Karpas-422 (cell line): ENCODE measurements around the gene CDH15. TPM values are rescaled to one million over a fixed set of nuclear protein-coding genes. Genes with fewer than 3 reads are reported as not detected.

ENCODE experiments used
- DNase-seq: peaks from one replicate; pipeline ENCODE4 v3.0.0-alpha.2; 2015
- H2AFZ ChIP-seq: fragments of 200-600 bp; sonication (generic); 2 replicates; pipeline ENCODE4 v1.6.1; 2014; ENCODE audit warnings: antibody characterized with exemption, low read length, mixed read lengths
- H3K27ac ChIP-seq: fragments of 200-600 bp; sonication (generic); 2 replicates; pipeline ENCODE4 v1.5.1; 2014; ENCODE audit warnings: mild to moderate bottlenecking, low read length, moderate library complexity
- H3K27me3 ChIP-seq: fragments of 200-600 bp; sonication (generic); 2 replicates; pipeline ENCODE4 v1.6.1; 2014; ENCODE audit warnings: low read length, mixed read lengths
- H3K36me3 ChIP-seq: fragments of 200-600 bp; sonication (generic); 2 replicates; pipeline ENCODE4 v1.6.1; 2014; ENCODE audit warnings: low read length, mixed read lengths; ENCODE audit not compliant: insufficient read depth
- H3K4me1 ChIP-seq: fragments of 200-600 bp; sonication (generic); 2 replicates; pipeline ENCODE4 v1.6.1; 2014; ENCODE audit warnings: mild to moderate bottlenecking, low read length, mixed read lengths
- H3K4me2 ChIP-seq: fragments of 200-600 bp; sonication (generic); 2 replicates; pipeline ENCODE4 v1.6.1; 2014; ENCODE audit warnings: low read length, low read depth, mild to moderate bottlenecking; ENCODE audit not compliant: poor library complexity, severe bottlenecking
- H3K4me3 ChIP-seq: fragments of 200-600 bp; sonication (generic); 2 replicates; pipeline ENCODE4 v1.5.1; 2014; ENCODE audit warnings: mild to moderate bottlenecking, antibody characterized with exemption, low read length, mixed read lengths
- H3K79me2 ChIP-seq: fragments of 200-600 bp; sonication (generic); 2 replicates; pipeline ENCODE4 v1.6.1; 2014; ENCODE audit warnings: mild to moderate bottlenecking, low read length, mixed read lengths
- H3K9ac ChIP-seq: fragments of 200-600 bp; sonication (generic); 2 replicates; pipeline ENCODE4 v1.6.0; 2014; ENCODE audit warnings: low read length
- H3K9me2 ChIP-seq: fragments of 200-600 bp; sonication (generic), shearing (Covaris generic); replicated peaks from 2 replicates; pipeline ENCODE4 v1.6.0; 2014; ENCODE audit warnings: mild to moderate bottlenecking, low read length, moderate library complexity; ENCODE audit not compliant: insufficient read depth
- H3K9me3 ChIP-seq: fragments of 300-700, 200-600 bp; sonication (generic); 2 replicates; pipeline ENCODE4 v1.6.1; 2014; ENCODE audit warnings: low read length, mixed read lengths
- H4K20me1 ChIP-seq: fragments of 200-600 bp; sonication (generic); 2 replicates; pipeline ENCODE4 v1.6.1; 2014; ENCODE audit warnings: mild to moderate bottlenecking, antibody characterized with exemption, low read length, low read depth; ENCODE audit not compliant: insufficient read depth
- total RNA-seq: library from RNA; depleted of rRNA; stranded (reverse); fragments of >200 nt; shearing (Covaris generic); gene quantifications from 2 replicates; pipeline ENCODE4 v1.2.3, GENCODE V29; 2014; ENCODE audit warnings: low replicate concordance

CDH15 gene
- total RNA-seq, 1 experiment from 2014 or later = not detected

DNA sequence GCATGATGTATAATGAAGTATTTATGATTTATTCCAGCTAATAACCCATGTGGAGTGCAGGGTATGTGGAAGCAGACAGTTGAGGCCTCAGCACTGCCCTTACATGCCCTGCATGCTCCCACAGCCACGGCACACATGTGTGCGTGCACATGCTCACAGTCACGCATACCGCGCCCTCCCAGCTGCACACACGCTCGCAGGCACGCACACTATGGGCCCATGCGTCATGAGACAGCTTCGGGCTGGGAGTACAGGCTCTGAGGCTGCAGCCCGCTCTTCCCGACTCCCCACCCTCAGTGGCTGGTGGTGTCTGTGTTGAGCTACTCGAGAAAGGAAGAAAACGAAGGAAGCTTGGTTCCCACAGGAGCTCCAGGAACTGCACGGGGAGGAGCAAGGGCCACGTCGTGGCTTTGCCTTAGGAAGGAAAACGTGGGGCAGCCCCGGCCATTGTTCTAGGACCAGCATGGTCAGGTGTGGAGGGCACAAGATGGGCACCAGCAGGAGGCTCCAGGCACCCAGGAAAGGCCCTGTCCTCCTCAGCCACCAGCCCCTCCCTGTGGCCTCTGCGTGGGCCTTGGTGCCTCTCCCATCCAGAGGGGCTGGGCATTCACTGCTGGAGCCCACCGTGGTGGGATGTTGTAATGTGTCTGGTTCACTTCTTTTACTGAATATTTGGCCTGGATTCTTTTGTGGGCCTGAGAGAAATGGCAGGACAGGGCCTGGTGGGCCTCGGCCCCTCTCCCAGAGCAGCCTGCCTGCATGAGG is 27.5 kb upstream of the CDH15 start:
- Histone ChIP-seq H3K4me2 (no peak overlapping the region), H3K36me3 (peaks cover 4% of the 10 kb centered on the region; the same call in 1 of the 2 replicates)

DNA sequence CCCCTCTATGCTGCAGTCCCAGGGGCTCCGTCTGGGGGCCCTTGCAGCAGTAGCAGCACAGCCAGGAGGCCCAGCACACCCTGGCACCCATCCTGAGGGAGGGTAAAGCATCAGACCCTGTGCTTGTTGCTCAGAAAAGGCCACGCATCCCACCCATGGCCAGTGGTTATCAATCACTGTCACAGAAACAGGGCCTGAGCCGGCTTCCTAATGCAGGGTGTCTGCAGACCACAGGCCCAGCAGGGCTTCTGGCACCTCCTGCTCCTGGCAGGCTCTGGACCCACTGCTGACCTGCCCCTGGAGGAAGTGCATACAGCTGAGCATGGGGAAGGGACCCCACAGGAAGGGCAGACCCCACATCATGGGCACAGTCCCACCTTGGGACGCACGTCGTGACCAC is 26.9 kb upstream of the CDH15 start:
- Histone ChIP-seq H3K27me3 (no peaks in the 10 kb centered on the region), H3K9ac (no peak overlapping the region), H3K4me3 (no peak overlapping the region), H3K4me1 (no peaks in the 10 kb centered on the region), H3K9me2 (no peaks in the 10 kb centered on the region), H3K79me2 (no peaks in the 10 kb centered on the region), H3K4me2 (no peak overlapping the region), H3K27ac (no peak overlapping the region), H4K20me1 (no peaks in the 10 kb centered on the region), H3K9me3 (no peaks in the 10 kb centered on the region), H3K36me3 (peaks cover 8% of the 10 kb centered on the region), H2AFZ (no peak overlapping the region)
- no peak for DNase-seq

More for the DNA sequence above, 27.5 kb upstream of the CDH15 start:
- no peak overlapping the region for H3K4me3 ChIP-seq
- no peaks in the 10 kb centered on the region for H4K20me1 ChIP-seq
- no peaks in the 10 kb centered on the region for H3K9me2 ChIP-seq
- no peak for DNase-seq
- H3K9ac ChIP-seq = no peak overlapping the region
- no peaks in the 10 kb centered on the region for H3K27me3 ChIP-seq
- no peak overlapping the region for H2AFZ ChIP-seq
- no peaks in the 10 kb centered on the region for H3K9me3 ChIP-seq
- H3K4me1 ChIP-seq = no peaks in the 10 kb centered on the region
- no peaks in the 10 kb centered on the region for H3K79me2 ChIP-seq
- H3K27ac ChIP-seq = no peak overlapping the region

DNA sequence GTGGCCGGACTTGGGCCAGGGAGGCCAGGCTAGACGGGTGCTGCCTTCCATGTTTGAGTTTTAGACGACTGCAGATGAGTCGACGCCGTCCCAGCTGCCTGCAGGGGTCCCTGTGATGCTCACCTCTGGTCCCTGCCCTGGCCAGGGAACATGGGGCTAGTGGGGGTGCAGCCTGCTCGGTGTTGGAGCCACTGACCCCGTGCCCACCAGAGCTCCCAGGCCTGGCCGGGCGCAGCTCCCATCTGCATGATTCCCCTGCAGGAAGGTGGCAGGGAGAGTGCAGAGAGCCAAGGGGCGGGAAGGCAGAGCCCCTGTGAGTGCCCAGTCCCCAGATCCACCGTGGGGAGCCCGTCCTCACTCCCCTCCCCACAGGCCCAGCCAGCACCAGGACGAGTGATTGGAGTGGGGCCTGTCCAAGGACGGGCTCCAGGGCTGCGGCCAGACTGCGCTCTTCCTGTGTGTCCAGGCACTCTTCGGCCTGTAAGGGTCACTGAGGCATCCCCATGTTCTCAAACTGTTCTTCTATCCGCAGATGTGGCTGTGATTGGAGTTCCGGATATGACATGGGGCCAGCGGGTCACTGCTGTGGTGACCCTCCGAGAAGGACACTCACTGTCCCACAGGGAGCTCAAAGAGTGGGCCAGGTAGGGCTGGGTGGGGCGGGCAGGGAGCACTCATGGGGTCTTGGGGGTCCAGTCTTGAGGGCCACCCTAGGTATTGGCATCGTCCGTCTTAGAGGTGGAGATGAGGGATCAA is 26.0 kb upstream of the CDH15 start:
- Histone ChIP-seq H3K9me2 (no peaks in the 10 kb centered on the region), H3K36me3 (peaks cover 8% of the 10 kb centered on the region), H4K20me1 (no peaks in the 10 kb centered on the region), H3K9me3 (no peaks in the 10 kb centered on the region), H3K79me2 (no peaks in the 10 kb centered on the region), H3K9ac (no peak overlapping the region), H2AFZ (no peak overlapping the region), H3K27ac (no peak overlapping the region), H3K4me1 (no peaks in the 10 kb centered on the region), H3K27me3 (no peaks in the 10 kb centered on the region), H3K4me2 (no peak overlapping the region), H3K4me3 (no peak overlapping the region)
- DNase-seq = no peak

DNA sequence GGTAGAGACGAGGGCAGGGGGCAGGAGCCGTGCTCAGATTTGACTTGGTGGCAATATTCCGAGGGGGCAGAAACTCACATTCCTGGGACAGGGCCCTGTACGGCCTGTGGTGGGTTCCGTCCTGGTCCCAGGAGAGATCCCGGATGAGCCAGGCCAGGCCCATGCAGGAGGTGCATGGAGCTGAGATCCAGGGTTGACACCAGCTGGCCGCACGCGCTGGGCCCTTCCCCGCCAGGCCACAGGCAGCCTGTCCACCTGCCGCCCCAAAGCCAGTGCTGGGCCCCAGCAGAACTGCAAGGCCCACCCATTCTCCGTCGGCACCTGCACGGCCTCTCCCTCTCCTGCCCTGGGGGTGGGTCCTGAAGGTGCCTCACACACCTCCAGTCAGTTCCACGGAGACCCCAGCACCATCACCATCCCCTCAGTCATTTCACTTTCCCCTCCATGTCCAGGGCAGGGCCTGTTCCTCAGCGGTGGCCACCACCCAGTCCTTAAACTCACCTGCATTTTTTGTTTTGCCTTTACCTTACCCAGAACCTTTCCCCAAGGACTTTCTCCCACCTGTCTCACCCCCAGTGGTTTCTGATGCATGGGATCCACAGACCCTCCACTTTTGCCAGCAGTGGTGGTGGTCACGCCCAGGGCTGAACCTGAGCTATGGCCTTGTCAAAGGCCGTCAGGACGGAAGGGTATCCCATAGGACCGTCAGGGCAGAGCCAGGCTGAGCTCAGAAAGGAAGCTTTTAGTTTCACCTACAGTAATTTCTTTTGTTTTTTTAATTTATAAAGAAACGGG is 25.1 kb upstream of the CDH15 start:
- Histone ChIP-seq H3K4me2 (no peak overlapping the region), H3K27ac (no peak overlapping the region), H3K4me1 (no peaks in the 10 kb centered on the region), H2AFZ (no peak overlapping the region), H3K79me2 (no peaks in the 10 kb centered on the region), H3K9me2 (no peaks in the 10 kb centered on the region), H3K4me3 (no peak overlapping the region), H3K9me3 (no peaks in the 10 kb centered on the region), H3K27me3 (no peaks in the 10 kb centered on the region), H4K20me1 (no peaks in the 10 kb centered on the region), H3K36me3 (peaks cover 8% of the 10 kb centered on the region), H3K9ac (no peak overlapping the region)
- DNase-seq = no peak

DNA sequence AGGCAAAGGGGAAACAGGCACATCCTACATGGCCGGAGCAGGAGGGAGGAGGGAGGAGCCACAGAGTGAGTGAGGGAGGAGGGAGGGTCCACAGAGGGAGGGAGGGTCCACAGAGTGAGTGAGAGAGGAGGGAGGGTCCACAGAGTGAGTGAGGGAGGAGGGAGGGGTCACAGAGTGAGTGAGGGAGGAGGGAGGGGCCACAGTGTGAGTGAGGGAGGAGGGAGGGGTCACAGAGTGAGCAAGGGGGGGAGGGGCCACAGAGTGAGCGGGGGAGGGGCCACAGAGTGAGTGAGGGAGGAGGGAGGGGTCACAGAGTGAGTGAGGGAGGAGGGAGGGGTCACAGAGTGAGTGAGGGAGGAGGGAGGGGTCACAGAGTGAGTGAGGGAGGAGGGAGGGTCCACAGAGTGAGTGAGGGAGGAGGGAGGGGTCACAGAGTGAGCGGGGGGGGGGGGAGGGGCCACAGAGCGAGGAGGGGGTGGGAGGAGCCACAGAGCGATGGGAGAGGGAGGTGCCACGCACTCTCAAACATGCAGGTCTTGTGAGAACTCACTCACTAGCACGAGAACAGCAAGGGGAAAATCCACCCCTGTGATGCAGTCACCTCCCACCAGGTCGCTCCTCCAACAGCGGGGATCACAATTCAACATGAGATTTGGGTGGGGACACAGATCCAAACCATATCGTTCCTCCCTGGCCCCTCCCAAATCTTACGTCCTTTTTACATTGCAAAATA is 24.3 kb upstream of the CDH15 start:
- no peaks in the 10 kb centered on the region for H3K9me3 ChIP-seq
- no peak overlapping the region for H3K9ac ChIP-seq
- no peaks in the 10 kb centered on the region for H3K9me2 ChIP-seq
- H3K4me3 ChIP-seq = no peak overlapping the region
- H3K4me2 ChIP-seq = no peak overlapping the region
- no peaks in the 10 kb centered on the region for H3K4me1 ChIP-seq
- H3K27ac ChIP-seq = no peak overlapping the region
- H3K79me2 ChIP-seq = no peaks in the 10 kb centered on the region
- no peaks in the 10 kb centered on the region for H4K20me1 ChIP-seq
- DNase-seq = peak; percentile 72
- H3K36me3 ChIP-seq = peaks cover 8% of the 10 kb centered on the region
- H2AFZ ChIP-seq = no peak overlapping the region
- no peaks in the 10 kb centered on the region for H3K27me3 ChIP-seq

DNA sequence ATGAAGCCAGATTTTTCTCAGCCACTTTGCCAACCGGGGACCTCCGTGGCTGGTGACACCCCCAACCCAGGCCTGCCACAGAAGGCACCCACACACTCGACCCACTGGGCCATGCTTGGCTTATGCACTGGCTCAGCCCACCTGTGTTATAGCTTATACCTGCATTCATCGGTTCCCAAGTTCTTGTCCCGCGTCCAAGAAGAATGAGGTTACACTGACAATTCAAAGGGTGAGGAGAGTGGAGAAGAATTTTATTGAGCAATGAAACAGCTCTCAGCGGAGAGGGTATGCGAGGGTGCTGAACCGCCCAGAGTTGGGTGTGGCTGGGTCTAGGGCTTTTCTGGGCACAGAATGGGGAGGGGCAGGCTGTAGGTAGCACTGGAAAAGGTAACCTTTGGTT is 22.2 kb upstream of the CDH15 start:
- Histone ChIP-seq H3K36me3 (peaks cover 8% of the 10 kb centered on the region), H3K4me1 (no peaks in the 10 kb centered on the region), H3K9me3 (no peaks in the 10 kb centered on the region), H3K27ac (no peak overlapping the region), H3K4me2 (no peak overlapping the region), H3K79me2 (no peaks in the 10 kb centered on the region), H3K9me2 (no peaks in the 10 kb centered on the region), H3K9ac (no peak overlapping the region), H2AFZ (no peak overlapping the region), H4K20me1 (no peaks in the 10 kb centered on the region), H3K4me3 (no peak overlapping the region), H3K27me3 (no peaks in the 10 kb centered on the region)
- DNase-seq = no peak

DNA sequence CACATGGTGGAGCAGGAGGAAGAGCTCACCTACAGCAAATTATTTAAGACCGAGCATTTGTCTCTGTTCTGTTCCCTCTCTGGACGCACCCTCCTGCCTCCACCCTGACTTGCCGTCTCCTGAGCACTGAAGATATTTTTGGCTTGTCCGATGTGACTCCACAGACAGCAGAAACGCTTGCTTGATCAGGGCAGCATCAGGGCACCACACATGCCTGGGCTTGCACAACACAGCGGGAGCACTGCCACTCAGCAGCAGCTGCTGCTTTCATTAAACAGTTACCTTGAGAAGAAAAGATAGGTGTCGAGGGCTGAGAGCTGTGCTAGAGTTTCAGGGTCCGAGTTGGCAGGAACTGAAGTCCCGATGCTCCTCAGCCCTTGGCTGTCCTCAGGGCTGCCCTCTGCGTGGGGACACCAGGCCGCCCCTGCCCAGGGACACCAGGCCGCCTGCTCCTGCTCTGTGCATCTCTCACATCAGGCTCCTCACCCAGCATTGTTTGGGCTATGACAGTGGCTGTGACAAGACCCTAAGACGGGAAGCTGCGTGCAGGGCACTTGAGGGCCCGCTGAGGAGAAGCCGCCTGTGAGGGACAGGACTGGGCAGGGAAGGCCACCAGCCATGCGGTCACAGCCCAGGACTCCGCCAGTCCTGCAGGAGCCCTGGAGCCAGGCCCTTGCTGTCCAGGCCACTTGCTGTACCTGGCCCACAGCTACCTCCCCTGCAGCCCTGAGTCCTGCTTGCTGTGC is 21.3 kb upstream of the CDH15 start:
- no peaks in the 10 kb centered on the region for H3K27me3 ChIP-seq
- no peak overlapping the region for H3K27ac ChIP-seq

More for the DNA sequence above, 21.3 kb upstream of the CDH15 start:
- no peaks in the 10 kb centered on the region for H3K4me1 ChIP-seq
- peaks cover 8% of the 10 kb centered on the region for H3K36me3 ChIP-seq
- no peak for DNase-seq
- no peaks in the 10 kb centered on the region for H3K79me2 ChIP-seq
- no peak overlapping the region for H3K9ac ChIP-seq
- no peak overlapping the region for H2AFZ ChIP-seq
- no peaks in the 10 kb centered on the region for H4K20me1 ChIP-seq
- no peaks in the 10 kb centered on the region for H3K9me3 ChIP-seq
- no peaks in the 10 kb centered on the region for H3K9me2 ChIP-seq
- no peak overlapping the region for H3K4me2 ChIP-seq
- H3K4me3 ChIP-seq = no peak overlapping the region
